GM21515 (cell line): ENCODE results near the gene OR10G7.
"Not testable (repeated sequence)": the region's sequence is repeated elsewhere in the genome, so short reads cannot be mapped to it uniquely, and the experiment has no call there.

Experiments
- ATAC-seq: cut with Tn5 transposase; IDR thresholded peaks from one replicate; pipeline ENCODE4 v1.9.1; 2021; ENCODE audit not compliant: unreplicated experiment

Gene OR10G7

GRCh38 chr11:124043420-124043819 lies 2.3 kb upstream of the OR10G7 start:
- no peak for ATAC-seq

- ATAC-seq, result no peak
Observed at GRCh38 chr11:124039557-124039956, 1.6 kb downstream of the OR10G7 start.

- ATAC-seq, result no peak
Observed at GRCh38 chr11:124036666-124037065, 4.5 kb downstream of the OR10G7 start.

GRCh38 chr11:124026498-124026897 lies 14.6 kb downstream of the OR10G7 start, which contains the start of gene OR10G8:
TSS of gene OR10G8 (plus strand) at chr11:124026798. CDS start at chr11:124029623, 2,825 bp downstream.
- ATAC-seq, result no peak

- not testable (repeated sequence) for ATAC-seq
Observed at GRCh38 chr11:124015837-124016236, 25.3 kb downstream of the OR10G7 start.

GRCh38 chr11:124012697-124013096 lies 28.4 kb downstream of the OR10G7 start, which contains the start of gene OR10G4:
TSS of gene OR10G4 (plus strand) at chr11:124012997. CDS start at chr11:124015575, 2,578 bp downstream.
- no peak for ATAC-seq

- ATAC-seq, result no peak
Observed at GRCh38 chr11:123995119-123995518, 46.0 kb downstream of the OR10G7 start, which contains the start of gene OR10G6. TSS of gene OR10G6 (minus strand) at chr11:123995161. CDS start at chr11:123995161, 0 bp downstream.
